Spleen (tissue), 7 donors: Measurements from ENCODE around the gene MUS81.

Source experiments
- CTCF ChIP-seq, 11 experiments: fragments of 200-600 bp in 7 of 11; fragments of 450-650 bp in 4 of 11; sonication (generic) in 4 of 11; IDR thresholded peaks in 8 of 11; conservative IDR thresholded peaks in 3 of 11; 1 replicate in 7 of 11; 2 replicates in 4 of 11; pipeline versions ENCODE4 v1.4.0 to v1.8.0; 2016 to 2021; ENCODE audit warnings: antibody characterized with exemption in 11 of 11, inconsistent platforms in 4 of 11, mild to moderate bottlenecking in 1 of 11
- POLR2A ChIP-seq, 3 donors: fragments of 450-650 bp; IDR thresholded peaks; one replicate each; pipeline ENCODE4 v1.5.1; 2017; ENCODE audit warnings: antibody characterized with exemption in 3 of 3, mild to moderate bottlenecking in 1 of 3
- POLR2AphosphoS5 ChIP-seq, 3 donors: sonication (generic); formaldehyde crosslinking; IDR thresholded peaks; one replicate each; pipeline ENCODE4 v1.5.1; 2017; ENCODE audit warnings: antibody characterized with exemption in 3 of 3
- donor health status: DM: no; HTN: no; CAD: no; lungs with moderate emphysema.
- donor health status: DM: no; HTN: no; CAD: no.
- donor health status: DM: no; HTN: no; CAD: no.

DNA sequence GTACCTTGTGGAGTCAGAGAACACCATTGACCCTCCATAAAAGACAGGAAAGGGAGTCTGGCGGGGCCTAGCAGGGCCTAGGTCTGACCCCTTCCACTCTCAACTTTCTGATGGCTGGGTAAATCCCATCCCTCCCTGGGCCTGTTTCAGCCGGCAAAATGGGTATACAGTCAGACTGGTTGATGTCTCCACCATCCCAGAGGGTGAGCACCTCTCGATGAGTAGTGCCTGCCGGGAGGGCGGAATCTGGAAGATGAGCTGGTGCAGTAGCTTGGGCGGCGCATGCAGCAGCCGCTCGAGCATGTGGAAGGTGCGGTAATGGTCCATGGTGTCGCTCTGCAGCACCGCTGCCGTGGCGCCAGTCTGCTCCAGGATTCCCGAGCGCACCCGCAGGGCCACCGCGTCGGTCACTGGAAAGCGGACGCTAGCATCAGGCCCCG is 27.5 kb downstream of the MUS81 start:
- no peak for TF ChIP-seq POLR2A (IDR thresholded peaks at IDR 0.05)
- no peak for TF ChIP-seq POLR2AphosphoS5 (IDR thresholded peaks at IDR 0.05)
- TF ChIP-seq CTCF (IDR thresholded peaks at IDR 0.05 in 8 of 11, conservative IDR thresholded peaks at IDR 0.05 in 3 of 11) = no peak
